CD14-positive monocyte (primary cell): Measurements from ENCODE around the gene SRPK2. TPM values are rescaled to one million over a fixed set of nuclear protein-coding genes. Genes with fewer than 3 reads are reported as not detected.

Source experiments
- DNase-seq, 3 donors: peaks; one replicate each; pipeline ENCODE4 v3.0.0-alpha.2; 2011 to 2022
- H2AFZ ChIP-seq: 2 replicates; pipeline ENCODE4 v1.6.0; 2012; ENCODE audit warnings: mild to moderate bottlenecking, low read depth, low read length, inconsistent platforms; ENCODE audit not compliant: insufficient read depth, poor library complexity, severe bottlenecking
- H3K27ac ChIP-seq, 2 donors: 1 replicate in 1 of 2; 2 replicates in 1 of 2; pipeline ENCODE4 v1.5.1; 2012 to 2013; ENCODE audit warnings: low read length in 2 of 2, control low read depth in 1 of 2, inconsistent platforms in 1 of 2, low read depth in 1 of 2, mild to moderate bottlenecking in 1 of 2
- H3K27me3 ChIP-seq, 2 donors: one replicate each; pipeline versions ENCODE4 v1.6.0 to v1.6.1; 2011 to 2013; ENCODE audit warnings: low read length in 2 of 2; ENCODE audit not compliant: control insufficient read depth in 2 of 2, insufficient read depth in 2 of 2
- H3K36me3 ChIP-seq, 2 donors: replicated peaks in 1 of 2; 1 replicate in 1 of 2; 2 replicates in 1 of 2; pipeline versions ENCODE4 v1.5.1 to v1.6.1; 2012 to 2013; ENCODE audit warnings: low read length in 2 of 2, control low read depth in 1 of 2, inconsistent platforms in 1 of 2, mild to moderate bottlenecking in 1 of 2; ENCODE audit not compliant: insufficient read depth in 2 of 2, control insufficient read depth in 1 of 2
- H3K4me1 ChIP-seq, 2 donors: 1 replicate in 1 of 2; 2 replicates in 1 of 2; pipeline versions ENCODE4 v1.5.1 to v1.6.1; 2012 to 2013; ENCODE audit warnings: low read length in 2 of 2, control low read depth in 1 of 2, inconsistent platforms in 1 of 2, mild to moderate bottlenecking in 1 of 2, moderate library complexity in 1 of 2; ENCODE audit not compliant: insufficient read depth in 2 of 2, control insufficient read depth in 1 of 2
- H3K4me2 ChIP-seq: replicated peaks from 2 replicates; pipeline ENCODE3; 2012; ENCODE audit warnings: low read length, moderate library complexity, mild to moderate bottlenecking; ENCODE audit not compliant: poor library complexity, severe bottlenecking; ENCODE audit errors: extremely low read depth
- H3K4me3 ChIP-seq, 3 experiments: fragments of 200-600 bp in 1 of 3; sonication (generic) in 1 of 3; replicated peaks in 1 of 3; 1 replicate in 2 of 3; 2 replicates in 1 of 3; pipeline ENCODE4 v1.5.1; 2011 to 2013; ENCODE audit warnings: low read length in 3 of 3, mild to moderate bottlenecking in 3 of 3, control low read depth in 2 of 3, low read depth in 2 of 3, inconsistent platforms in 1 of 3, moderate library complexity in 1 of 3
- H3K79me2 ChIP-seq: 2 replicates; pipeline ENCODE4 v1.6.0; 2012; ENCODE audit warnings: mild to moderate bottlenecking, control low read depth, inconsistent platforms, low read length, moderate library complexity; ENCODE audit not compliant: insufficient read depth
- H3K9ac ChIP-seq: 2 replicates; pipeline ENCODE4 v1.6.0; 2017; ENCODE audit warnings: low read length, mild to moderate bottlenecking; ENCODE audit not compliant: insufficient read depth, poor library complexity, severe bottlenecking
- H3K9me3 ChIP-seq, 2 donors: replicated peaks in 1 of 2; 1 replicate in 1 of 2; 2 replicates in 1 of 2; pipeline versions ENCODE4 v1.5.1 to v1.6.1; 2012 to 2013; ENCODE audit warnings: low read length in 2 of 2, control low read depth in 1 of 2; ENCODE audit not compliant: control insufficient read depth in 1 of 2, insufficient read depth in 1 of 2
- H4K20me1 ChIP-seq: 2 replicates; pipeline ENCODE4 v1.6.0; 2012; ENCODE audit warnings: mild to moderate bottlenecking, low read length, control low read depth, moderate library complexity; ENCODE audit not compliant: insufficient read depth
- H3K27ac Mint-ChIP-seq, 7 donors: one replicate each; pipeline ENCODE4 v1.8.0; 2020; ENCODE audit warnings: mild to moderate bottlenecking in 7 of 7, mixed read lengths in 7 of 7, moderate library complexity in 6 of 7, inconsistent platforms in 2 of 7
- H3K27me3 Mint-ChIP-seq, 3 donors: one replicate each; pipeline ENCODE4 v1.8.0; 2021 to 2022; ENCODE audit warnings: low read depth in 3 of 3, mild to moderate bottlenecking in 3 of 3, mixed read lengths in 3 of 3, moderate library complexity in 3 of 3, inconsistent platforms in 1 of 3
- H3K36me3 Mint-ChIP-seq, 2 donors: one replicate each; pipeline ENCODE4 v1.8.0; 2020; ENCODE audit warnings: mixed read lengths in 2 of 2, inconsistent platforms in 1 of 2, mild to moderate bottlenecking in 1 of 2
- H3K4me1 Mint-ChIP-seq: one replicate; pipeline ENCODE4 v1.8.0; 2020; ENCODE audit warnings: mild to moderate bottlenecking, mixed read lengths
- H3K4me3 Mint-ChIP-seq, 2 donors: one replicate each; pipeline ENCODE4 v1.8.0; 2020; ENCODE audit warnings: mild to moderate bottlenecking in 2 of 2, mixed read lengths in 2 of 2, moderate library complexity in 1 of 2
- H3K9me3 Mint-ChIP-seq, 7 donors: one replicate each; pipeline ENCODE4 v1.8.0; 2020 to 2022; ENCODE audit warnings: mixed read lengths in 7 of 7, mild to moderate bottlenecking in 6 of 7, moderate library complexity in 6 of 7, inconsistent platforms in 2 of 7
- WGBS: methylation state at CpG from one replicate; pipeline ENCODE4 v1.1.5; 2013; ENCODE audit warnings: missing lambda C conversion rate; ENCODE audit not compliant: insufficient coverage; 5-methylcytosine and 5-hydroxymethylcytosine counted together
- intact Hi-C, 2 donors: fragments of 100-400 bp; cut with micrococcal nuclease; formaldehyde crosslinking; loops; one replicate each; pipeline versions ENCODE4 v1.15.0 to v1.15.1; 2023
- polyA plus RNA-seq, 3 donors: library from polyadenylated mRNA; depleted of rRNA in 1 of 3; unstranded in 2 of 3; stranded (reverse) in 1 of 3; fragments of 300-500 nt in 2 of 3; fragments of >200 nt in 1 of 3; fragmentation: Illumina TruSeq in 2 of 3; gene quantifications; 1 replicate in 2 of 3; 2 replicates in 1 of 3; pipeline ENCODE4 v1.2.3, GENCODE V29; 2012 to 2021
- TF ChIP-seq, protein P1 (sequence below): fragments of 200-600 bp; IDR thresholded peaks from one replicate; pipeline ENCODE4 v1.8.0; 2022; ENCODE audit warnings: antibody characterized with exemption, mild to moderate bottlenecking

The SRPK2 gene
- polyA plus RNA-seq, 3 donors, result 12.6 to 37.7 (median 30.0) TPM

GRCh38 chr7:105403128-105403527, 14.4 kb upstream of the SRPK2 start:
- H2AFZ ChIP-seq, result no peak overlapping the region
- peaks cover 0 to 3% (median 0%) of the 10 kb centered on the region in 7 donors for H3K9me3 Mint-ChIP-seq
- no peak overlapping the region for H3K4me2 ChIP-seq
- H3K9ac ChIP-seq, result no peak overlapping the region
- H3K27ac ChIP-seq, result no peak overlapping the region
- no peak for DNase-seq
- H3K36me3 Mint-ChIP-seq, result no peaks in the 10 kb centered on the region
- no peaks in the 10 kb centered on the region for H4K20me1 ChIP-seq
- H3K4me3 ChIP-seq, result no peak overlapping the region
- H3K27ac Mint-ChIP-seq, result no peak overlapping the region
- H3K27me3 Mint-ChIP-seq, result peaks cover 0 to 2% (median 0%) of the 10 kb centered on the region in 3 donors
- H3K4me1 Mint-ChIP-seq, result peaks cover 6% of the 10 kb centered on the region
- peaks cover 5 to 7% of the 10 kb centered on the region in 2 donors for H3K4me1 ChIP-seq
- WGBS, result 88% methylated on average over 2 of the region's 6 CpGs
- H3K27me3 ChIP-seq, result no peaks in the 10 kb centered on the region
- H3K36me3 ChIP-seq, result no peaks in the 10 kb centered on the region
- intact Hi-C loops, result no loop called here
- H3K79me2 ChIP-seq, result no peaks in the 10 kb centered on the region
- no peaks in the 10 kb centered on the region for H3K9me3 ChIP-seq
- H3K4me3 Mint-ChIP-seq, result no peak overlapping the region
- TF ChIP-seq, protein P1, sequence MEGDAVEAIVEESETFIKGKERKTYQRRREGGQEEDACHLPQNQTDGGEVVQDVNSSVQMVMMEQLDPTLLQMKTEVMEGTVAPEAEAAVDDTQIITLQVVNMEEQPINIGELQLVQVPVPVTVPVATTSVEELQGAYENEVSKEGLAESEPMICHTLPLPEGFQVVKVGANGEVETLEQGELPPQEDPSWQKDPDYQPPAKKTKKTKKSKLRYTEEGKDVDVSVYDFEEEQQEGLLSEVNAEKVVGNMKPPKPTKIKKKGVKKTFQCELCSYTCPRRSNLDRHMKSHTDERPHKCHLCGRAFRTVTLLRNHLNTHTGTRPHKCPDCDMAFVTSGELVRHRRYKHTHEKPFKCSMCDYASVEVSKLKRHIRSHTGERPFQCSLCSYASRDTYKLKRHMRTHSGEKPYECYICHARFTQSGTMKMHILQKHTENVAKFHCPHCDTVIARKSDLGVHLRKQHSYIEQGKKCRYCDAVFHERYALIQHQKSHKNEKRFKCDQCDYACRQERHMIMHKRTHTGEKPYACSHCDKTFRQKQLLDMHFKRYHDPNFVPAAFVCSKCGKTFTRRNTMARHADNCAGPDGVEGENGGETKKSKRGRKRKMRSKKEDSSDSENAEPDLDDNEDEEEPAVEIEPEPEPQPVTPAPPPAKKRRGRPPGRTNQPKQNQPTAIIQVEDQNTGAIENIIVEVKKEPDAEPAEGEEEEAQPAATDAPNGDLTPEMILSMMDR, result no peak

DNA sequence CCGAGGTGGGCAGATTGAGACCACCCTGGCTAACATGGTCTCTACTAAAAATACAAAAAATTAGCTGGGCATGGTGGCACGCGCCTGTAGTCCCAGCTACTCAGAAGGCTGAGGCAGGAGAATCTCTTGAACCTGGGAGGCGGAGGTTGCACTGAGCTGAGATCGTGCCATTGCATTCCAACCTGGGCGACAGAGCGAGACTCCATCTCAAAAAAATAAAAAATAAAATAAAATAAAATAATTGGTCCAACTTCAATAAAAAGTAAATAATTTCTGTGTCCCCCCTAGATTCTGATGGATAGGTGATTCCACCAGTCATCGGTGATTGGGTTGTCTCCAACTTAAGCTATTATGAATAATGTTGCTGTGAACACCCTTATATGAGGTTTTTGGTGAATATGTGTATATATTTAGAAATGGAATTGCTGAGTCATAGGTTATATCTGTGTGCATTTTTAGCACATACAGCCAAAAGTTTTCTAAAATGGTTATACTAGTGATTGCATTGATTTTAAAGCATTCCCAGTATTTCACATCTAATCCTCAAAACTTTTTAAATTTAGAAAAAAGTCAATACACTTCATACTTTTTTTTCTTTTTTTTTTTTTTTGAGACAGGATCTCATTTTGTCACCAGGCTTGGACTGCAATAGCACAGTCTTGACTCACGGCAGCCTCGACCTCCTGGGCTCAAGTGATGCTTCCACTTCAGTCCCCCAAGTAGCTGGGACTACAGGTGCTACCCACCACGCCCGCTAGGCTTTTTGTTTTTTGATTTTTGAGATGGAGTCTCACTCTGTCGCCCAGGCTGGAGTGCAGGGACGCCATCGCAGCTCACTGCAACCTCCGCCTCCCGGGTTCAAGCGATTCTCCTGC, 13.7 kb upstream of the SRPK2 start:
- H3K4me1 Mint-ChIP-seq, result peaks cover 6% of the 10 kb centered on the region
- DNase-seq, result no peak
- H3K9ac ChIP-seq, result no peak overlapping the region
- H3K9me3 ChIP-seq, result no peaks in the 10 kb centered on the region
- peaks cover 5 to 7% of the 10 kb centered on the region in 2 donors for H3K4me1 ChIP-seq
- intact Hi-C loops, result no loop called here
- TF ChIP-seq, protein P1, result no peak
- no peak overlapping the region for H2AFZ ChIP-seq
- H3K79me2 ChIP-seq, result no peaks in the 10 kb centered on the region
- peaks cover 0 to 2% (median 0%) of the 10 kb centered on the region in 3 donors for H3K27me3 Mint-ChIP-seq
- no peak overlapping the region for H3K4me3 Mint-ChIP-seq
- no peak overlapping the region for H3K4me2 ChIP-seq
- no peak overlapping the region for H3K27ac Mint-ChIP-seq
- no peaks in the 10 kb centered on the region for H3K36me3 ChIP-seq
- 93% methylated on average over 12 of the region's 18 CpGs for WGBS
- H3K4me3 ChIP-seq, result no peak overlapping the region
- H3K27me3 ChIP-seq, result no peaks in the 10 kb centered on the region
- H3K27ac ChIP-seq, result no peak overlapping the region
- H4K20me1 ChIP-seq, result no peaks in the 10 kb centered on the region
- H3K9me3 Mint-ChIP-seq, result peaks cover 0 to 3% (median 0%) of the 10 kb centered on the region in 7 donors
- no peaks in the 10 kb centered on the region for H3K36me3 Mint-ChIP-seq
